ENCODE measurements around the gene JHY. TPM values are rescaled to one million over a fixed set of nuclear protein-coding genes. Genes with fewer than 3 reads are reported as not detected.

Gene JHY
- total and polyA plus RNA-seq, 2 of the 4 experiments (the other 2 are of a cell fraction): 0.51 to 0.54 TPM

DNA sequence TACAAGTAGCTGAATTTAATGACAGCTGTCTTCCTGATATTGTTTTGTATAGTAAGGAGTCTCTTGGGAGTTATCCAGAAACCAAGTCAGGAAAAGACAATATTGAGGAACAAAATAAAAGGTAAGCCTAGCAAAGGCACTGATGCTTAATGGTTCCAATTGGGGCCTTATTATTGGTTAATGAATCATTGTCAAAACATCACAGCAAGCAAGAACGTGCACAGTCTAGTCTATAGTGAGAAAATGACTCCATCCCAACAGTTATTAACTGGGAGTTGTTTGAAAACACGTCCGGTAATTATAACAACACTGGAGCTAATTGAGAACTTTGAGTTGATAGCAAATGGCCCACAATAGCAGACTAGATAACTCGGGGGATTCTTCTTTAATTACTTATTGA lies 81.4 kb downstream of the JHY start:
- ChIA-PET CTCF (no interaction called here), POLR2A (ENCODE audit: unreplicated experiment) (no interaction called here)
- Histone ChIP-seq H3K36me3 (ENCODE audit: control insufficient read depth, insufficient read depth, low read length) (no peaks in the 10 kb centered on the region), H4K20me1 (ENCODE audit: insufficient read depth, low read length) (no peaks in the 10 kb centered on the region), H4K8ac (ENCODE audit: low read depth in 2 of 2, low read length in 2 of 2) (no peak overlapping the region), H2BK5ac (ENCODE audit: low read depth, low read length, poor library complexity, severe bottlenecking) (no peak overlapping the region), H3K18ac (ENCODE audit: low read depth, low read length) (no peak overlapping the region), H3K4me3 (ENCODE audit: insufficient read depth, low read depth, low read length) (no peak overlapping the region), H3K9me1 (ENCODE audit: insufficient read depth, low read length) (0 out of 2 replicates have a peak, but pooled peaks cover 2% of the 10 kb centered on the region), H2AK5ac (ENCODE audit: low read depth, low read length) (no peak overlapping the region), H3K27me3 (ENCODE audit: control insufficient read depth, insufficient read depth, low read length) (peaks cover 24% of the 10 kb centered on the region), H3K9me3 (ENCODE audit: control insufficient read depth, insufficient read depth, low read length) (no peaks in the 10 kb centered on the region), H3K56ac (ENCODE audit: extremely low read depth, insufficient read depth, low read length) (no peak overlapping the region), H4K91ac (ENCODE audit: insufficient read depth, low read depth, low read length) (no peak overlapping the region), H3K27ac (ENCODE audit: insufficient read depth, low read length) (no peak overlapping the region), H2BK120ac (ENCODE audit: low read depth, low read length) (no peak overlapping the region), H3K79me1 (ENCODE audit: low read depth in 1 of 2, low read length in 2 of 2) (no peaks in the 10 kb centered on the region), H3K4me1 (ENCODE audit: control insufficient read depth, insufficient read depth, low read length) (no peaks in the 10 kb centered on the region), H2BK15ac (ENCODE audit: low read depth, low read length) (no peak overlapping the region), H3K23ac (ENCODE audit: low read depth, low read length) (no peak overlapping the region), H3K9ac (ENCODE audit: low read depth, low read length) (no peak overlapping the region), H2AFZ (replicated peaks; ENCODE audit: low read length, poor library complexity) (no peak overlapping the region), H4K5ac (ENCODE audit: low read depth, low read length) (no peak overlapping the region), H3K4ac (ENCODE audit: low read depth, low read length) (no peak overlapping the region), H2AK9ac (replicated peaks; ENCODE audit: low read depth, low read length, poor library complexity) (no peak overlapping the region), H3K4me2 (ENCODE audit: low read depth, low read length) (no peak overlapping the region), H2BK20ac (ENCODE audit: low read depth, low read length) (no peak overlapping the region), H3K14ac (replicated peaks; ENCODE audit: low read depth, low read length) (no peak overlapping the region)
- BruUV-seq (replicated peaks): no TSS peak
- DNase-seq (no peak), ATAC-seq (ENCODE audit: low read depth) (no peak)
- in situ Hi-C loops (cut with MboI; ENCODE audit: low sequenced_read_pairs) (no loop called here), dilution Hi-C loops (cut with HindIII; ENCODE audit: low sequenced_read_pairs, unreplicated experiment) (no loop called here), intact Hi-C loops (cut with micrococcal nuclease) (no loop called here)
- TF ChIP-seq BHLHE40 (IDR thresholded peaks at IDR 0.05; ENCODE audit: low read depth, low read length): no peak
- no peak for TF ChIP-seq RCOR1 (IDR thresholded peaks at IDR 0.05; ENCODE audit: insufficient replicate concordance, low read length)
- no peak for TF ChIP-seq RAD21 (IDR thresholded peaks at IDR 0.05; ENCODE audit: low read length)
- no peak for TF ChIP-seq CHD1 (IDR thresholded peaks at IDR 0.05; ENCODE audit: low read depth, low read length)
- no peak for TF ChIP-seq NFE2L2 (IDR thresholded peaks at IDR 0.05; ENCODE audit: low read depth, low read length)
- no CpG with 5 or more reads among the region's 4 CpGs for WGBS, 2 experiments (ENCODE audit: extremely low coverage in 2 of 2, insufficient read length in 1 of 2)
